Left lung (tissue), 10 donors: ENCODE results near the gene GGT5. TPM values are rescaled to one million over a fixed set of nuclear protein-coding genes. Genes with fewer than 3 reads are reported as not detected.
"Not testable (repeated sequence)": the region's sequence is repeated elsewhere in the genome, so short reads cannot be mapped to it uniquely, and the experiment has no call there.

Experiments
- ATAC-seq: fragments of 200-7000 bp; cut with Tn5 transposase; one replicate; pipeline ENCODE4 v1.9.1; 2020; ENCODE audit warnings: moderate library complexity
- DNase-seq, 4 donors: peaks; one replicate each; pipeline ENCODE4 v3.0.0-alpha.2; 2013 to 2020
- H3K27ac ChIP-seq, 2 donors: fragments of 200-600 bp; sonication (generic) in 1 of 2; one replicate each; pipeline versions ENCODE4 v1.5.0 to v1.8.0; 2020 to 2021
- H3K27me3 ChIP-seq, 2 donors: fragments of 200-600 bp; sonication (generic) in 1 of 2; one replicate each; pipeline versions ENCODE4 v1.5.0 to v1.8.0; 2020 to 2021
- H3K36me3 ChIP-seq, 2 donors: fragments of 200-600 bp; sonication (generic) in 1 of 2; one replicate each; pipeline versions ENCODE4 v1.5.0 to v1.8.0; 2020 to 2021
- H3K4me1 ChIP-seq, 2 donors: fragments of 200-600 bp; one replicate each; pipeline ENCODE4 v1.8.0; 2021
- H3K4me3 ChIP-seq, 2 donors: fragments of 200-600 bp; sonication (generic) in 1 of 2; one replicate each; pipeline versions ENCODE4 v1.5.0 to v1.8.0; 2020 to 2021; ENCODE audit warnings: mild to moderate bottlenecking in 1 of 2
- H3K9me3 ChIP-seq, 2 donors: fragments of 200-600 bp; sonication (generic) in 1 of 2; one replicate each; pipeline versions ENCODE4 v1.5.0 to v1.8.0; 2020 to 2021
- CTCF ChIP-seq, 2 donors: fragments of 200-600 bp; sonication (generic) in 1 of 2; IDR thresholded peaks; one replicate each; pipeline versions ENCODE4 v1.5.0 to v1.8.0; 2021; ENCODE audit warnings: antibody characterized with exemption in 2 of 2
- intact Hi-C, 2 donors: fragments of 100-400 bp; cut with DNase I; formaldehyde crosslinking; loops; one replicate each; pipeline versions ENCODE4 v1.11.2 to v1.14.2; 2022
- polyA plus RNA-seq, 6 donors: library from polyadenylated mRNA; unstranded; fragments of 120-200 nt; gene quantifications; one replicate each; pipeline ENCODE4 v1.2.1, GENCODE V29; 2013; ENCODE audit not compliant: insufficient read length in 6 of 6
- total RNA-seq, 2 donors: library from RNA; stranded (reverse); fragmentation: NEBNext Ultra II Directional; extraction: Animal tissue kit (Norgen Biotek cat#: 25700); gene quantifications; one replicate each; pipeline ENCODE4 v1.2.1, GENCODE V29; 2021
- donor health status: DM: no; HTN: yes; CAD: no.
- donor health status: DM: no; HTN: no; CAD: no.

The GGT5 gene
- total and polyA plus RNA-seq, 8 donors, result 10.6 to 25.6 (median 13.5) TPM

DNA sequence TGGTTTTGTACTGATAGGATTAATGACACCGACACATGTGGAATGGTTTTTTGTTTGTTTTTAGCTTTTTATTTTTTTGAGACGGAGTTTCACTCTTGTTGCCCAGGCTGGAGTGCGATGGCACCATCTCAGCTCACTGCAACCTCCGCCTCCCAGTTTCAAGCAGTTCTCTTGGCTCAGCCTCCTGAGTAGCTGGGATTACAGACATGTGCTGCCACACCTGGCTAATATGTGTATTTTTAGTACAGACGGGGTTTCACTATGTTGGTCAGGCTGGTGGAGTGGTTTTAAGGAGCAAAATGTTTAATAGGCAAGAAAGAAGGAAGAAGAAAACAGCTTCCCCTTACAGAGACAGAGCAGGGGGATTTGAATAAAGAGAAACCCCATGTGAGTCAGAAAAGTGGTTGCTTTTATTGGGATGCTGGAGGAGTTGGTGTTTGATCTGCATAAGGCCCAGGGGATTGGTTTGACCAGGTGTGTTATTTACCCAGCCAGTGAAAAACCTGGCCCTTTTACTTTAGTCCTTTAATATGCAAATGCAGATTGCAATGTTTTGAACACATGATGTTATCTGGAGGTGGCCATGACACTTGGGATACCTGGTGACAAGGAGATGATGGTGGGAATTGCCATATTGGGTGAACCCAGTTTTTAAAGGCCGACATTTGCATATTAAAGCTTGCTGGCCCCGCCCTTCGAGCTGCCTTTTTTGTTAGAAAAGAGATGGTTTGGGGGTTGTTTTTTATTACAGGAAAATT, 39.3 kb downstream of the GGT5 start:
- H3K4me1 ChIP-seq, result peaks cover 30 to 68% of the 10 kb centered on the region in 2 donors
- no peaks in the 10 kb centered on the region for H3K36me3 ChIP-seq
- no peak for TF ChIP-seq CTCF (IDR thresholded peaks at IDR 0.05)
- ATAC-seq (peak; percentile 31), DNase-seq (peak in 1 of 4 donors; percentile 2)
- intact Hi-C loops, result no loop called here
- peak overlapping the region; percentile 84 to 95 for H3K27ac ChIP-seq
- no peak overlapping the region for H3K4me3 ChIP-seq
- no peaks in the 10 kb centered on the region for H3K9me3 ChIP-seq
- H3K27me3 ChIP-seq, result no peaks in the 10 kb centered on the region

- DNase-seq, H3K36me3 ChIP-seq, H3K4me3 ChIP-seq, ATAC-seq, intact Hi-C loops, H3K27me3 ChIP-seq, H3K9me3 ChIP-seq, H3K27ac ChIP-seq: not testable (repeated sequence)
- peaks cover 27 to 52% of the 10 kb centered on the region in 2 donors for H3K4me1 ChIP-seq
These were observed 41.0 kb downstream of the GGT5 start for GRCh38 chr22:24203856-24204255.

- no peaks in the 10 kb centered on the region for H3K27me3 ChIP-seq
- intact Hi-C loops, result no loop called here
- H3K9me3 ChIP-seq, result no peaks in the 10 kb centered on the region
- DNase-seq (no peak), ATAC-seq (no peak)
- no peak for TF ChIP-seq CTCF (IDR thresholded peaks at IDR 0.05)
- H3K27ac ChIP-seq, result no peak overlapping the region
- no peak overlapping the region for H3K4me3 ChIP-seq
- H3K4me1 ChIP-seq, result peaks cover 16 to 52% of the 10 kb centered on the region in 2 donors
- H3K36me3 ChIP-seq, result no peaks in the 10 kb centered on the region
These were observed 42.9 kb downstream of the GGT5 start for GRCh38 chr22:24201681-24202614.

- ATAC-seq (peak; percentile 12), DNase-seq (no peak)
- Histone ChIP-seq H3K36me3 (no peaks in the 10 kb centered on the region), H3K4me1 (peaks cover 7 to 42% of the 10 kb centered on the region in 2 donors), H3K4me3 (no peak overlapping the region), H3K9me3 (no peaks in the 10 kb centered on the region), H3K27ac (no peak overlapping the region), H3K27me3 (no peaks in the 10 kb centered on the region)
- intact Hi-C loops, result no loop called here
- TF ChIP-seq CTCF (IDR thresholded peaks at IDR 0.05), result no peak
These were observed 44.2 kb downstream of the GGT5 start for GRCh38 chr22:24200619-24201212.

DNA sequence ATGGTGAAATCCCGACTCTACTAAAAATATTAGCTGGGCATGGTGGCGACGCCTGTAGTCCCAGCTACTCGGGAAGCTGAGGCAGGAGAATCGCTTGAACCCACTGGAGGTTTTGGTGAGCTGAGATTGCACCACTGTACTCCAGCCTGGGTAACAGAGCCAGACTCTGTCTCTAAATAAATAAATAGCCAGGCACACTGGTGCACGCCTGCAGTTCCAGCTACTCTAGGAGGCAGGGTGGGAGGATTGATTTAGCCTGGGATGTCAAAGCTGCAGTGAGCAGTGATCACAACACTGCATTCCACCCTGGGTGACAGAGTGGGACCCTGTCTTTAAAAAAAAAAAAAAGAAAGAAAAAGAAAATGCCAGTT, 46.2 kb downstream of the GGT5 start:
- Histone ChIP-seq H3K4me3 (no peak overlapping the region), H3K27me3 (no peaks in the 10 kb centered on the region), H3K4me1 (peaks cover 6 to 35% of the 10 kb centered on the region in 2 donors), H3K36me3 (no peaks in the 10 kb centered on the region), H3K9me3 (no peaks in the 10 kb centered on the region), H3K27ac (peak overlapping the region; percentile 76 to 77)
- no peak for TF ChIP-seq CTCF (IDR thresholded peaks at IDR 0.05)
- intact Hi-C loops, result no loop called here
- peak; percentile 18 for ATAC-seq
- no peak for DNase-seq
